HEK293 (cell line): Measurements from ENCODE around the gene MPHOSPH6.

ENCODE experiments used
- CTCF ChIA-PET: fragments of 350-600 bp; formaldehyde crosslinking; extraction: SDS; loops from one replicate; lab custom pipeline; 2021; ENCODE audit warnings: antibody characterized with exemption; lab: Yijun Ruan, JAX
- POLR2A ChIA-PET: fragments of 300-600 bp; formaldehyde crosslinking; extraction: SDS; loops from one replicate; lab custom pipeline; 2020; ENCODE audit warnings: antibody characterized with exemption, inconsistent platforms; lab: Yijun Ruan, JAX
- H3K27ac ChIP-seq: fragments of 200-500 bp; sonication (Bioruptor generic); 2 replicates; pipeline ENCODE4 v1.5.1; 2014; ENCODE audit warnings: low read depth, low read length, control low read depth, inconsistent platforms; ENCODE audit errors: extremely low read depth
- H3K36me3 ChIP-seq, 2 experiments: fragments of 200-500 bp in 1 of 2; sonication (Bioruptor generic) in 1 of 2; 1 replicate in 1 of 2; 2 replicates in 1 of 2; pipeline ENCODE4 v1.5.1; 2014 to 2017; ENCODE audit warnings: inconsistent platforms in 2 of 2, low read length in 2 of 2; ENCODE audit not compliant: control insufficient read depth in 2 of 2, insufficient read depth in 1 of 2
- H3K4me1 ChIP-seq: fragments of 200-500 bp; sonication (Bioruptor generic); 2 replicates; pipeline ENCODE4 v1.5.1; 2014; ENCODE audit warnings: mild to moderate bottlenecking, low read length, inconsistent platforms; ENCODE audit not compliant: control insufficient read depth, insufficient read depth
- H3K4me3 ChIP-seq: 2 replicates; pipeline ENCODE4 v1.5.1; 2011; ENCODE audit warnings: low read depth, mild to moderate bottlenecking, control low read depth, low read length, moderate library complexity
- H3K9me3 ChIP-seq: fragments of 200-500 bp; sonication (Bioruptor generic); 2 replicates; pipeline ENCODE4 v1.5.1; 2014; ENCODE audit warnings: low read depth, low read length, inconsistent platforms; ENCODE audit not compliant: control insufficient read depth, insufficient read depth
- HIC1 ChIP-seq: fragments of 450-650 bp; formaldehyde crosslinking; IDR thresholded peaks from 2 replicates; pipeline ENCODE4 v1.5.1; 2016; ENCODE audit warnings: missing biosample characterization, missing genetic modification characterization
- KLF9 ChIP-seq: fragments of 450-650 bp; formaldehyde crosslinking; IDR thresholded peaks from 2 replicates; pipeline ENCODE4 v1.5.1; 2016; ENCODE audit warnings: missing biosample characterization, missing genetic modification characterization, low read depth
- OSR2 ChIP-seq: fragments of 450-650 bp; formaldehyde crosslinking; IDR thresholded peaks from 2 replicates; pipeline ENCODE4 v1.5.1; 2016; ENCODE audit warnings: missing biosample characterization, missing genetic modification characterization
- PATZ1 ChIP-seq: fragments of 450-650 bp; formaldehyde crosslinking; IDR thresholded peaks from 2 replicates; pipeline ENCODE4 v1.5.1; 2016; ENCODE audit warnings: missing biosample characterization, missing genetic modification characterization
- ZNF16 ChIP-seq: fragments of 450-650 bp; formaldehyde crosslinking; IDR thresholded peaks from 2 replicates; pipeline ENCODE4 v1.5.1; 2016; ENCODE audit warnings: low read depth, missing biosample characterization, missing genetic modification characterization
- ZNF266 ChIP-seq: fragments of 450-650 bp; formaldehyde crosslinking; IDR thresholded peaks from 2 replicates; pipeline ENCODE4 v1.5.1; 2016; ENCODE audit warnings: missing biosample characterization, missing genetic modification characterization, low read depth
- ZNF311 ChIP-seq: fragments of 450-650 bp; formaldehyde crosslinking; IDR thresholded peaks from 2 replicates; pipeline ENCODE4 v1.5.1; 2017; ENCODE audit warnings: missing biosample characterization, missing genetic modification characterization, borderline replicate concordance
- ZNF362 ChIP-seq: fragments of 450-650 bp; formaldehyde crosslinking; IDR thresholded peaks from 2 replicates; pipeline ENCODE4 v1.5.1; 2016; ENCODE audit warnings: missing biosample characterization, missing genetic modification characterization
- ZNF398 ChIP-seq: fragments of 450-650 bp; formaldehyde crosslinking; IDR thresholded peaks from 2 replicates; pipeline ENCODE4 v1.5.1; 2017; ENCODE audit warnings: missing biosample characterization, missing genetic modification characterization
- ZNF501 ChIP-seq: fragments of 450-650 bp; formaldehyde crosslinking; IDR thresholded peaks from 2 replicates; pipeline ENCODE4 v1.5.1; 2016; ENCODE audit warnings: missing biosample characterization, missing genetic modification characterization
- ZNF510 ChIP-seq: fragments of 450-650 bp; formaldehyde crosslinking; IDR thresholded peaks from 2 replicates; pipeline ENCODE4 v1.5.1; 2018; ENCODE audit warnings: mild to moderate bottlenecking, missing genetic modification characterization, missing biosample characterization; ENCODE audit not compliant: insufficient replicate concordance
- ZNF624 ChIP-seq: fragments of 450-650 bp; formaldehyde crosslinking; IDR thresholded peaks from 2 replicates; pipeline ENCODE4 v1.5.1; 2017; ENCODE audit warnings: missing biosample characterization, missing genetic modification characterization
- ZNF658 ChIP-seq: fragments of 450-650 bp; formaldehyde crosslinking; IDR thresholded peaks from 2 replicates; pipeline ENCODE4; 2016; ENCODE audit warnings: missing biosample characterization, missing genetic modification characterization
- ZSCAN4 ChIP-seq: fragments of 450-650 bp; formaldehyde crosslinking; IDR thresholded peaks from 2 replicates; pipeline ENCODE4 v1.5.1; 2017; ENCODE audit warnings: missing biosample characterization, missing genetic modification characterization

Gene MPHOSPH6

GRCh38 chr16:82124651-82125050 lies 45.4 kb downstream of the MPHOSPH6 start (continued):
- TF ChIP-seq ZSCAN4 (tag by site-specific recombination) (no peak), ZNF624 (tag by site-specific recombination) (no peak), PATZ1 (tag by site-specific recombination) (no peak), ZNF658 (tag by site-specific recombination) (no peak), ZNF311 (tag by site-specific recombination) (no peak), ZNF16 (tag by site-specific recombination) (no peak), ZNF266 (tag by site-specific recombination) (no peak), KLF9 (tag by site-specific recombination) (no peak), ZNF362 (tag by site-specific recombination) (no peak), ZNF501 (tag by site-specific recombination) (no peak), ZNF510 (tag by site-specific recombination) (no peak), OSR2 (tag by site-specific recombination) (no peak), HIC1 (tag by site-specific recombination) (no peak)

GRCh38 chr16:82119405-82119804 lies 50.6 kb downstream of the MPHOSPH6 start:
- POLR2A ChIA-PET, result no interaction called here
- CTCF ChIA-PET, result interaction anchor here (0.7 kb wide), 1 partner anchor 80 kb away, joined by 3 read pairs; no protein-coding TSS in a partner anchor

More at GRCh38 chr16:82119405-82119804, 50.6 kb downstream of the MPHOSPH6 start:
- no peak overlapping the region for H3K27ac ChIP-seq
- no peaks in the 10 kb centered on the region for H3K9me3 ChIP-seq
- no peaks in the 10 kb centered on the region for H3K36me3 ChIP-seq
- TF ChIP-seq ZNF398 (tag by site-specific recombination), result no peak
- no peaks in the 10 kb centered on the region for H3K4me1 ChIP-seq
- no peak overlapping the region for H3K4me3 ChIP-seq
